Right cardiac atrium (tissue), 5 donors: ENCODE measurements around the gene CLDN25. TPM values are rescaled to one million over a fixed set of nuclear protein-coding genes. Genes with fewer than 3 reads are reported as not detected.
"Not testable (repeated sequence)": the region's sequence is repeated elsewhere in the genome, so short reads cannot be mapped to it uniquely, and the experiment has no call there.

Experiments
- ATAC-seq, 2 donors: fragments of 200-7000 bp; cut with Tn5 transposase; one replicate each; pipeline versions ENCODE4 v1.8.0 to v1.9.1; 2020; ENCODE audit warnings: moderate library complexity in 2 of 2, mild to moderate bottlenecking in 1 of 2
- DNase-seq, 3 donors: peaks; one replicate each; pipeline ENCODE4 v3.0.0-alpha.2; 2020
- H3K27ac ChIP-seq: one replicate; pipeline ENCODE4 v1.5.1; 2013; ENCODE audit warnings: mild to moderate bottlenecking, low read length, control low read depth, moderate library complexity
- H3K27me3 ChIP-seq: one replicate; pipeline ENCODE4 v1.6.1; 2013; ENCODE audit not compliant: control insufficient read depth, insufficient read depth
- H3K4me1 ChIP-seq: one replicate; pipeline ENCODE4 v1.6.1; 2013; ENCODE audit warnings: low read length; ENCODE audit not compliant: control insufficient read depth, insufficient read depth
- H3K4me3 ChIP-seq: one replicate; pipeline ENCODE4 v1.5.1; 2013; ENCODE audit warnings: low read length, control low read depth
- H3K9me3 ChIP-seq: one replicate; pipeline ENCODE4 v1.6.1; 2013; ENCODE audit warnings: low read length; ENCODE audit not compliant: control insufficient read depth
- WGBS: extraction: QIAGEN DNeasy Blood & Tissue Kit; methylation state at CpG from one replicate; pipeline ENCODE4 v1.1.7; 2013; 5-methylcytosine and 5-hydroxymethylcytosine counted together
- intact Hi-C, 4 donors: fragments of 100-400 bp; cut with DNase I; formaldehyde crosslinking; loops; one replicate each; pipeline versions ENCODE4 v1.11.0 to v1.14.0; 2022 to 2023
- long read RNA-seq, 4 donors: library from polyadenylated mRNA; unstranded; transcript quantifications; one replicate each; pipeline ENCODE4 v2.0.0, GENCODE V29; 2020 to 2021
- polyA plus RNA-seq: library from polyadenylated mRNA; stranded (reverse); fragments of 200-250 nt; gene quantifications from one replicate; pipeline ENCODE4 v1.2.3, GENCODE V29; 2013
- total RNA-seq, 4 donors: library from RNA; stranded (reverse); fragmentation: NEBNext Ultra II Directional; extraction: Animal tissue kit (Norgen Biotek cat#: 25700); gene quantifications; one replicate each; pipeline ENCODE4 v1.2.1, GENCODE V29; 2021
- donor health status: healthy with polysubstance abuse.
- donor health status: DM: no; HTN: yes; CAD: no.
- donor health status: DM: no; HTN: no; CAD: no.
- donor health status: DM: no; HTN: yes; CAD: no; lungs with severe emphysema.
- donor health status: DM: yes; HTN: yes; CAD: no.

CLDN25 gene
- total RNA-seq (not detected), polyA plus RNA-seq (not detected)
- long read RNA-seq, donor 1, result 0 reads
- long read RNA-seq, donor 2, result 0 reads
- long read RNA-seq, donor 3, result 0 reads
- long read RNA-seq, donor 4, result 0 reads

DNA sequence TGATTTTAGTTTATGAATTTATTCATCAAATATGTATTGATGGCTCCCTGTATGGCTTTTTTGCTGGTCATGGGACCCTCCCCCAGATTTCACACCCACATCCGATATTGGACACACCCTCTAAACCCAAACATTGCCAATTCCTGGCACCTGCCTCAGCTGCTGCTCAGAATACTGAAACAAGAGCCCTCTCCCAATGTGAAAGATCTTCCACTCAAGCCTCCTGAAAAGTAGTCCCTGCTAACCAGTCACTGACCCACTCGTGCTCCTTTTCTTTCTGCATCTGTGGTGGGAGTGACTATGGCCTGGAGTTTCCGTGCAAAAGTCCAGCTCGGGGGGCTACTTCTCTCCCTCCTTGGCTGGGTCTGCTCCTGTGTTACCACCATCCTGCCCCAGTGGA, at the start of gene CLDN25:
TSS of gene CLDN25 (plus strand) at position 301 of the 400 bp plus-strand sequence. CDS start at position 301, 0 bp downstream.
- intact Hi-C loops, result no loop called here
- ATAC-seq, result no peak
- DNase-seq, result no peak
- Histone ChIP-seq H3K27me3 (no peaks in the 10 kb centered on the region), H3K4me1 (no peaks in the 10 kb centered on the region), H3K9me3 (no peaks in the 10 kb centered on the region), H3K27ac (no peak within 1 kb of the TSS), H3K4me3 (no peak within 1 kb of the TSS)
- WGBS, result 72% methylated on average over 4 of the region's 4 CpGs

DNA sequence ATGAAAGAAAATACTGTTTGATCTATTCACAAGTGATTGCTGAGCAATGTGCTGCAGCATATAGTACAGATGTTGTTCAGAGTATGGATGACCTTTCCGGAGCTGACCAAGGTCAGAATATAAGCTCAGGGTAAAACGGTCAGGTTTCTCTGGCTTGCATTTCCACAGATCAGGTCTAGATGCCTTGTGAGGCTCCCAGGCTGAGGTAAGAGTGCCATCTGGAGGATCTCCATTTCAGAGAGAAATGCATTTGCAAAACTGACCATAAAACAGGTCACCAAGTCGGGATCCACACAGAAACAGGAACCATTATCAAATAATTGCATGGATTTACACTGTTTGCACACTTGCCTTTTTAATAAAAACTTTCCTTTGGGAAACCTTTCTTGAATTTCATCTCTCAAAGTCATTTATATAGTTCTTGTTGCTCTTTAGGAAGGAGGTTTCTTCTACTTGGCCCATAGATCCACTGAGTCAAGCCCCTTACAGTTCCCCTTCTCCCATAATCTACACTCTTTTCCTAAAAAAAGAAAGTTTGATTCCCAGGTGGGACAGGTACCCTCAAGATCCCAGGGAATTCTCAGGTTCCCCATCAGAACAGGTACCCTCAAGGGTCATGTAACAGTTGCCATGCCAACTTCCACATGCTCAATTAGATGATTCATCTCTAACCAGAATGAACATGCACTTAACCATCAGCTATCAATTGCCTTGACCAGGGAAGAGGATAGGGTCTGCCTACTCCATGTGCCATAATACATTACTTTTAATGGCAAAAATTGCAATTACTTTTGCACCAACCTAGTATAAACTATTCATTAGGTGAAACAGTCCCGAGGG, 48.5 kb upstream of the CLDN25 start:
- H3K4me1 ChIP-seq, result no peaks in the 10 kb centered on the region
- H3K27ac ChIP-seq, result no peak overlapping the region
- no peaks in the 10 kb centered on the region for H3K27me3 ChIP-seq
- DNase-seq, result no peak
- peak; percentile 60 to 71 for ATAC-seq
- intact Hi-C loops, result loop anchor here (5.0 kb wide), 2 partner anchors 194 to 424 kb away; no protein-coding TSS in a partner anchor
- 39% methylated on average over 4 of the region's 4 CpGs for WGBS
- no peaks in the 10 kb centered on the region for H3K9me3 ChIP-seq
- no peak overlapping the region for H3K4me3 ChIP-seq

DNA sequence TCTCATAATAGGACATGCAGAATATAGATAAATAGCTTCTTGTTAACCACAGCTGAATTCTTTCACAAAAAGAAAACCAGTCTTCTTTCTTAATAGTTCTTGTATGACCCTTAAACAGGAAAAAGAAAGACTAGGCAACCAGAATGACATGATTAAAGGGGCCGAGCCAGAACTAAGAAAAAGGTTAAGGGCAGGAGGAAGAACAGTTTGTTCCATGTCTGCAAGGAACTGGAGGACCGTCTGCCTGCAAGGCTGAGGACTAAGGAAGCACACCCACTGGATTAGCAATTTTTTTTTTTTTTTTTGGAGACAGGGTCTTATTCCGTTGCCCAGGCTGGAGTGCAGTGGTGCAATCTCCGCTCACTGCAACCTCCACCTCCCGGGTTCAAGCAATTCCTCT, 47.5 kb upstream of the CLDN25 start:
- intact Hi-C loops, result loop anchor here (5.0 kb wide), 2 partner anchors 195 to 425 kb away; no protein-coding TSS in a partner anchor
- 88% methylated on average over 5 of the region's 5 CpGs for WGBS
- no peak for DNase-seq
- Histone ChIP-seq H3K9me3 (no peaks in the 10 kb centered on the region), H3K27me3 (no peaks in the 10 kb centered on the region), H3K4me1 (no peaks in the 10 kb centered on the region), H3K4me3 (no peak overlapping the region), H3K27ac (no peak overlapping the region)
- ATAC-seq, result no peak

DNA sequence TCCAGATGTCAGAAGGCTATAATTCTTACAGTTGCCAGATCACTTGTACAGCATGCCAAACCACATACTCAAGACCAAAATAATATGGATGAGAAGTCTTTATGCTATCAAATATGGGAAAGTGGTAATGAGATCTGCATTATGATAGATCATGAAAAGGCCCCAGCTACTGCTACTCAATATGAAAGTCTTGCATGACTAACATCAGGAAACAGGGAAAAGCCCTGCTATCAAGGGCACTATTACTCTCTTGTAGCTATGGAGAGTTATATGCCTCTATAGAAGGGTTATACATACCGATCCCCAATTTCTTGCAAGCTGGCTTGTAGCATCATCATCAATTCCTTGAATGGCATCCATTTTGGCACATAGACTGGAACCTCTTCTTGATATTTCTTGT, 43.3 kb upstream of the CLDN25 start:
- ATAC-seq (no peak), DNase-seq (no peak)
- Histone ChIP-seq H3K4me3 (no peak overlapping the region), H3K9me3 (no peaks in the 10 kb centered on the region), H3K27ac (no peak overlapping the region), H3K4me1 (no peaks in the 10 kb centered on the region), H3K27me3 (no peaks in the 10 kb centered on the region)
- intact Hi-C loops, result loop anchor here in 1 of 4 donors (5.0 kb wide), 1 partner anchor 429 kb away; no protein-coding TSS in a partner anchor
- WGBS, result 100% methylated on average over 1 of the region's 1 CpG

DNA sequence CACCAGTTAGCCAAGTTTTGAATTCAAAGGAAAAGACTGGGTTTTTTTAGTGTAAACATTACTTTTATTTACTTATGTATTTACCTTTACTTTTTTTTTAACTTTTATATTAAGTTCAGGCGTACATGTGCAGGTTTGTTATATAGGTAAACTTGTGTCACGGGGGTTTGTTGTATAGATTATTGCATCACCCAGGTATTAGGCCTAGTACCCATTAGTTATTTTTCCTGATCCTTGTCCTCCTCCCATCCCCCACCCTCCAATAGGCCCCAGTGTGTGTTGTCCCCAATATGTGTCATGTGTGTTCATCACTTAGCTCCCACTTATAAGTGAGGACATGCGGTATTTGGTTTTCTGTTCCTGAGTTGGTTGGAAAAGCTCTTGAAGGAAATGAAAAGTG, 26.7 kb upstream of the CLDN25 start:
- Histone ChIP-seq H3K9me3 (no peaks in the 10 kb centered on the region), H3K27ac (no peak overlapping the region), H3K4me3 (no peak overlapping the region), H3K4me1 (no peaks in the 10 kb centered on the region), H3K27me3 (no peaks in the 10 kb centered on the region)
- no peak for DNase-seq
- 98% methylated on average over 3 of the region's 3 CpGs for WGBS
- intact Hi-C loops, result no loop called here
- ATAC-seq, result no peak

DNA sequence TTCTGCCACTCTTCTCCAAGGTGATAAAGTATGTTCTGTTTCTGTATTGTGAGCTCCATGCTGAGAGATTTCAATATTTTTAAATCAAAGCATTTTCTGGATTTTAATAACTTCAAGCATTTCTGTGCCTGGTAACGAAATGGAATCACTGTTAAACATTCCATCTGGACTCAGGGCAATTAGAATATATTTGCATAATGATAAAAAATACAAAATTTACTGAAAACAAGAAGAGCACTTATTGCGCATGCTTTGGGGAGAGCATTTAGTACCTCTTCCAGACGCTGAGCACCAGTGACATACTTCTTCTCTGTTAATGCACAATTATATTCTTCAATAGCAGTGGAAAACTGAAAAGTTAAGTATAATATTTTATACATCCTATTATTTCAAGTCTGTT, 19.4 kb upstream of the CLDN25 start:
- intact Hi-C loops, result no loop called here
- Histone ChIP-seq H3K9me3 (no peaks in the 10 kb centered on the region), H3K4me1 (no peaks in the 10 kb centered on the region), H3K4me3 (no peak overlapping the region), H3K27me3 (no peaks in the 10 kb centered on the region), H3K27ac (no peak overlapping the region)
- ATAC-seq, result no peak
- no peak for DNase-seq
- WGBS, result 93% methylated on average over 3 of the region's 3 CpGs

DNA sequence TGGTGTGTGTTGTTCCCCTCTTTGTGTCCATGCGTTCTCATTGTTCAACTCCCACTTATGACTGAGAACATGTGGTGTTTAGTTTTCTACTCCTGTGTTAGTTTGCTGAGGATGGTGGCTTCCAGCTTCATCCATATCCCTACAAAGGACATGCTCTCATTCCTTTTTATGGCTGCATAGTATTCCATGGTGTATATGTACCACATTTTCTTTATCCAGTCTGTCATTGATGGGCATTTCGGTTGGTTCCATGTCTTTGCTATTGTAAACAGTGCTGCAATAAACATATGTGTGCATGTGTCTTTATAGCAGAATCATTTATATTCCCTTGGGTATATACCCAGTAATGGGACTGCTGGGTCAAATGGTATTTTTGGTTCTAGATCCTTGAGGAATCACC, 16.6 kb upstream of the CLDN25 start:
- intact Hi-C loops, H3K4me3 ChIP-seq, ATAC-seq, DNase-seq, H3K27me3 ChIP-seq, H3K9me3 ChIP-seq, H3K27ac ChIP-seq, H3K4me1 ChIP-seq: not testable (repeated sequence)
- WGBS, result 95% methylated on average over 2 of the region's 2 CpGs

DNA sequence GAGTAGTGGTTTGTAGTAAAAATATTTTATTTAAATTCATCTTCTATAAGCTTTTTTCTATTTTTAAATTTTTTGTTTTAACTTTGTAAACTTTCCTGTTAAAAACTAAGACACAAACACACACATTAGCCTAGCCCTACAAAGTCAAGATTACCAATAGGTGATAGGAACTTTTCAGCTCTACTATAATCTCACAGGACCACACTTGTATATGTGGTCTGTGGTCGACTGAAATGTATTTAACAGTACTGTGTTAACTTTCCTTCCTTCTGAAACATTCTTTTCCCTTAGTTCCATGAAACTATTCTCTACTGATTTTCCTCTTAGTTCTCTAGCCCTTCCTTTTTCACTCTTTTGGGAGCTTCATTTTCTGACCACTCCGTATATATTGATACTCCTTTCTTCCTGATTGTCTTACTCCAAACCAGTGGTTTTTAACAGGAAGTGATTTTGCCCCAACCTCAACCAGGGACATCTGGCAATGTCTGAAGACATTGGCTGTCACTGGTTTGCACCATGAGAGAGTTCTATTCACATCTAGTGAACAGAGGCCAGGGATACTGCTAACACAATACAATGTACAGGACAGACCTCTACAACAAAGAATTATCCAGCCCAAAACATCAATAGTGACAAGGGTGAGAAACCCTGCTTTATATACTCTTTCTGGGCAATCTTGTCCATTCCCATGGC, 14.9 kb upstream of the CLDN25 start:
- Histone ChIP-seq H3K9me3 (no peaks in the 10 kb centered on the region), H3K27me3 (no peaks in the 10 kb centered on the region), H3K4me1 (no peaks in the 10 kb centered on the region), H3K27ac (no peak overlapping the region), H3K4me3 (no peak overlapping the region)
- intact Hi-C loops, result no loop called here
- DNase-seq (no peak), ATAC-seq (no peak)
- 89% methylated on average over 2 of the region's 2 CpGs for WGBS

DNA sequence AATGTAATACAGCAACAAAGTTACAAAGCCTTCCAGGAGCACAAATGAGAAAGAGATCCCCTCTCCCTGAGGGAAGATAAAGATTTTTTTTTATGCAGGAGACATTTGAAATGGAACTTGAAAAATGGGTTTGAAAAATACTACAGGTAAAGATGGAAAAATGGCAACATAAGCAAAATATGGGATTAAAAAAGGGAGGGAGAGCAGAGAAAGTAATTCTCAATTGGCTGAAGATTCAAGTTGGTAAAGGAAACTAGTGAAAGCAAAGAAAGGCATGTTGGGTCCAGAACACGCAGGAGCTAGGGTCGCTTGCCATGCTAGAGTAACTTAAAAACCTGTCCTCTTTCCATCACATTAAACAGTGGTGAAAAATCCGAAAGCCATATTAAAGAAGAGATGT, 7.6 kb upstream of the CLDN25 start:
- peak overlapping the region; percentile 65 for H3K4me3 ChIP-seq
- H3K4me1 ChIP-seq, result peaks cover 2% of the 10 kb centered on the region
- no peaks in the 10 kb centered on the region for H3K9me3 ChIP-seq
- no peak for ATAC-seq
- intact Hi-C loops, result no loop called here
- no peak for DNase-seq
- H3K27ac ChIP-seq, result no peak overlapping the region
- WGBS, result 76% methylated on average over 3 of the region's 3 CpGs
- no peaks in the 10 kb centered on the region for H3K27me3 ChIP-seq

DNA sequence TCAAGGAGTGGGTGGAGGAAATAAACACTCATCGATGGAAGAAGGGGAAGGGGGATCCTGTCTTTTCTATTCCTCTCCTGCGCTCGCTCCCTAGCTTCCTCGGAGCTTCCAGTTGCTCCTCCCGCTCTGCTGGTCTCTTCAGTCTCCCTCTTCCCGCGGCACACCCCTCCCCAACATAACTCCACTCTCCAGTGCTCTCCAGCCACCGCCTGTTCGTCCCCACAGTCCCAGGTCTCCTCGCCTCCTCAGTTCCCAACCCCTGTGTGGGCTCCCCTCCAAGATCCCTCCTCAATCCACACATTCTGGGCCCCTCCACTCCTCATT, 6.5 kb upstream of the CLDN25 start:
- Histone ChIP-seq H3K27ac (peak overlapping the region; percentile 46), H3K27me3 (no peaks in the 10 kb centered on the region), H3K4me3 (peak overlapping the region; percentile 65), H3K9me3 (no peaks in the 10 kb centered on the region), H3K4me1 (peaks cover 2% of the 10 kb centered on the region)
- ATAC-seq (peak; percentile 54 to 69), DNase-seq (peak in 1 of 3 donors; percentile 26)
- WGBS, result under 1% methylated on average over 10 of the region's 10 CpGs
- intact Hi-C loops, result no loop called here
